K562 (cell line): ENCODE data around the gene COA3. TPM values are rescaled to one million over a fixed set of nuclear protein-coding genes. Genes with fewer than 3 reads are reported as not detected.
A peak's percentile ranks its signal among the peaks of the same experiment; 100 is the strongest.

ENCODE experiments used
- BRD9 ChIP-seq: fragments of 450-650 bp; IDR thresholded peaks from 2 replicates; pipeline ENCODE4 v1.6.1; 2018; ENCODE audit warnings: low read depth; ENCODE audit not compliant: partially characterized antibody
- CHD7 ChIP-seq: fragments of 200-600 bp; sonication (generic); IDR thresholded peaks from one replicate; pipeline ENCODE4 v1.6.1; 2012; ENCODE audit warnings: mild to moderate bottlenecking, low read depth, low read length, inconsistent platforms
- EP400 ChIP-seq: fragments of 450-650 bp; IDR thresholded peaks from 2 replicates; pipeline ENCODE4 v1.6.1; 2017; ENCODE audit warnings: antibody characterized with exemption, mild to moderate bottlenecking, moderate library complexity
- GTF2A2 ChIP-seq: IDR thresholded peaks from 2 replicates; pipeline ENCODE4 v1.6.1; 2016; ENCODE audit warnings: mild to moderate bottlenecking, missing genetic modification characterization, missing compliant biosample characterization
- GTF2E2 ChIP-seq: fragments of 200-800 bp; sonication (Bioruptor generic); IDR thresholded peaks from 2 replicates; pipeline ENCODE4 v1.6.1; 2016; ENCODE audit warnings: missing genetic modification characterization, missing compliant biosample characterization
- KAT2B ChIP-seq: IDR thresholded peaks from one replicate; pipeline ENCODE4 v1.6.1; 2012; ENCODE audit warnings: low read depth, mild to moderate bottlenecking, control low read depth, inconsistent platforms, low read length, moderate library complexity
- MBD2 ChIP-seq: sonication (generic); IDR thresholded peaks from 2 replicates; pipeline ENCODE4 v1.6.1; 2016; ENCODE audit warnings: low read depth, borderline replicate concordance
- MEIS2 ChIP-seq: fragments of 450-650 bp; IDR thresholded peaks from 2 replicates; pipeline ENCODE4 v1.6.1; 2014; ENCODE audit warnings: mild to moderate bottlenecking; ENCODE audit not compliant: partially characterized antibody
- MXI1 ChIP-seq: IDR thresholded peaks from 2 replicates; pipeline ENCODE4 v1.6.1; 2011; ENCODE audit warnings: low read depth, mild to moderate bottlenecking, improper control_type of control experiment, low read length
- NFRKB ChIP-seq: fragments of 450-650 bp; IDR thresholded peaks from 2 replicates; pipeline ENCODE4 v1.6.1; 2016; ENCODE audit warnings: low read depth
- PHB ChIP-seq: fragments of 250-450 bp; sonication (Bioruptor Pico); IDR thresholded peaks from 2 replicates; pipeline ENCODE4 v1.5.0; 2021
- PHF8 ChIP-seq: fragments of 200-600 bp; sonication (generic); IDR thresholded peaks from 2 replicates; pipeline ENCODE4 v1.6.1; 2012; ENCODE audit warnings: mixed run types, mild to moderate bottlenecking, inconsistent platforms, low read length, moderate library complexity, borderline replicate concordance
- SREBF1 ChIP-seq: fragments of 150-350 bp; IDR thresholded peaks from 2 replicates; pipeline ENCODE4 v1.6.1; 2014; ENCODE audit warnings: antibody characterized with exemption, low read depth, low read length, borderline replicate concordance
- ZNF395 ChIP-seq: fragments of 200-800 bp; sonication (Bioruptor generic); IDR thresholded peaks from 2 replicates; pipeline ENCODE4 v1.6.1; 2017; ENCODE audit warnings: missing genetic modification characterization, missing compliant biosample characterization
- polyA plus RNA-seq, 8 experiments: library from polyadenylated mRNA; depleted of rRNA in 4 of 8; stranded (reverse) in 5 of 8; unstranded in 3 of 8; fragments of >200 nt; fragmentation: Nextera tagmentation in 2 of 8; fragmentation: Illumina TruSeq in 1 of 8; extraction: Ambion mirVana in 2 of 8; extraction: Trizol in 1 of 8; gene quantifications; 2 replicates each; pipeline versions ENCODE4 v1.2.1 to v1.2.3, GENCODE V29; 2011 to 2014; ENCODE audit warnings: inconsistent platforms in 1 of 8, missing spikeins in 1 of 8
- total RNA-seq, 7 experiments: library from RNA; depleted of rRNA in 6 of 7; stranded (reverse); fragments of >200 nt in 6 of 7; fragmentation: Illumina TruSeq in 2 of 7; extraction: Trizol in 2 of 7; gene quantifications; 2 replicates each; pipeline versions ENCODE4 v1.2.1 to v1.2.3, GENCODE V29; 2011 to 2021; ENCODE audit warnings: low replicate concordance in 1 of 7

Gene COA3
- total and polyA plus RNA-seq, 9 of the 15 experiments (the other 6 are each of a cell fraction or from before 2014, with no cell fraction given): 49.6 to 153 (median 61.4) TPM

- no peak for TF ChIP-seq CHD7
- no peak for TF ChIP-seq KAT2B
- no peak for TF ChIP-seq MEIS2
- TF ChIP-seq BRD9: peak; percentile 58
- TF ChIP-seq PHB (CRISPR knock-in tag): no peak
- peak; percentile 58; the same call in 1 of the 2 replicates for TF ChIP-seq ZNF395 (CRISPR knock-in tag)
- peak; percentile 84 for TF ChIP-seq MBD2
- TF ChIP-seq NFRKB: peak; percentile 77; the same call in 1 of the 2 replicates
- peak; percentile 79; the same call in 1 of the 2 replicates for TF ChIP-seq PHF8
- TF ChIP-seq SREBF1: 0 out of 2 replicates have a peak, but pooled peaks have one; percentile 61
- TF ChIP-seq EP400: peak; percentile 74; the same call in 1 of the 2 replicates
- peak; percentile 71; the same call in 1 of the 2 replicates for TF ChIP-seq MXI1
- TF ChIP-seq GTF2A2 (tag): no peak
- TF ChIP-seq GTF2E2 (tag): no peak
Measured at GRCh38 chr17:42798383-42799380, at the start of gene COA3, which contains the start of gene CNTD1 (continued).
